Type B pancreatic cell (in vitro differentiated cells): ENCODE data around the gene SMPDL3A. TPM values are rescaled to one million over a fixed set of nuclear protein-coding genes. Genes with fewer than 3 reads are reported as not detected.

Source experiments
- DNase-seq: peaks from one replicate; pipeline ENCODE4 v3.0.0; 2021; ENCODE audit warnings: mixed read lengths; ENCODE audit not compliant: unreplicated experiment; ENCODE audit errors: extremely low spot score
- H3K27ac Mint-ChIP-seq: 2 replicates; pipeline ENCODE4 v1.8.0; 2021; ENCODE audit warnings: mild to moderate bottlenecking, mixed read lengths
- H3K27me3 Mint-ChIP-seq: 2 replicates; pipeline ENCODE4 v1.8.0; 2021; ENCODE audit warnings: mixed read lengths
- H3K36me3 Mint-ChIP-seq: 2 replicates; pipeline ENCODE4 v1.8.0; 2021; ENCODE audit warnings: mixed read lengths
- H3K4me1 Mint-ChIP-seq: one replicate; pipeline ENCODE4 v1.8.0; 2021; ENCODE audit warnings: mixed read lengths; ENCODE audit not compliant: unreplicated experiment
- H3K4me3 Mint-ChIP-seq: 2 replicates; pipeline ENCODE4 v1.8.0; 2021; ENCODE audit warnings: mild to moderate bottlenecking, mixed read lengths
- H3K9me3 Mint-ChIP-seq: 2 replicates; pipeline ENCODE4 v1.8.0; 2021; ENCODE audit warnings: mixed read lengths
- CTCF ChIP-seq: fragments of 200-600 bp; sonication (generic); conservative IDR thresholded peaks from 2 replicates; pipeline ENCODE4 v1.5.0; 2021; ENCODE audit warnings: antibody characterized with exemption, mild to moderate bottlenecking
- total RNA-seq: library from RNA; stranded (reverse); gene quantifications from 2 replicates; pipeline ENCODE4 v1.2.1, GENCODE V29; 2021; ENCODE audit warnings: low replicate concordance

SMPDL3A gene
- total RNA-seq, 1 donor from 2014 or later, result 9.4 TPM

GRCh38 chr6:122760330-122760729 lies 28.7 kb upstream of the SMPDL3A start:
- no peaks in the 10 kb centered on the region for H3K36me3 Mint-ChIP-seq
- no peaks in the 10 kb centered on the region for H3K4me1 Mint-ChIP-seq
- H3K27me3 Mint-ChIP-seq, result no peaks in the 10 kb centered on the region
- H3K9me3 Mint-ChIP-seq, result peaks cover 5% of the 10 kb centered on the region
- TF ChIP-seq CTCF, result no peak
- H3K27ac Mint-ChIP-seq, result no peak overlapping the region
- no peak for DNase-seq
- H3K4me3 Mint-ChIP-seq, result no peak overlapping the region

GRCh38 chr6:122766256-122766655 lies 22.8 kb upstream of the SMPDL3A start:
- Mint-ChIP-seq H3K9me3 (no peaks in the 10 kb centered on the region), H3K4me3 (no peak overlapping the region), H3K27ac (no peak overlapping the region), H3K27me3 (no peaks in the 10 kb centered on the region), H3K36me3 (no peaks in the 10 kb centered on the region), H3K4me1 (no peaks in the 10 kb centered on the region)
- TF ChIP-seq CTCF, result no peak
- no peak for DNase-seq

GRCh38 chr6:122770835-122771601 lies 18.0 kb upstream of the SMPDL3A start:
- TF ChIP-seq CTCF, result no peak
- H3K27ac Mint-ChIP-seq, result no peak overlapping the region
- no peaks in the 10 kb centered on the region for H3K36me3 Mint-ChIP-seq
- H3K4me3 Mint-ChIP-seq, result no peak overlapping the region
- DNase-seq, result no peak
- H3K27me3 Mint-ChIP-seq, result no peaks in the 10 kb centered on the region
- H3K9me3 Mint-ChIP-seq, result peaks cover under 1% of the 10 kb centered on the region
- no peaks in the 10 kb centered on the region for H3K4me1 Mint-ChIP-seq

- H3K27ac Mint-ChIP-seq, result peak overlapping the region; percentile 36
- H3K4me3 Mint-ChIP-seq, result no peak overlapping the region
- H3K9me3 Mint-ChIP-seq, result peaks cover 4% of the 10 kb centered on the region
- no peaks in the 10 kb centered on the region for H3K4me1 Mint-ChIP-seq
- H3K36me3 Mint-ChIP-seq, result no peaks in the 10 kb centered on the region
- no peak for DNase-seq
- no peaks in the 10 kb centered on the region for H3K27me3 Mint-ChIP-seq
- TF ChIP-seq CTCF, result no peak
Observed at GRCh38 chr6:122772724-122773415, 16.2 kb upstream of the SMPDL3A start.

- Mint-ChIP-seq H3K27ac (no peak overlapping the region), H3K4me3 (no peak overlapping the region), H3K36me3 (no peaks in the 10 kb centered on the region), H3K27me3 (no peaks in the 10 kb centered on the region), H3K9me3 (peaks cover 4% of the 10 kb centered on the region), H3K4me1 (peaks cover 10% of the 10 kb centered on the region)
- DNase-seq, result no peak
- no peak for TF ChIP-seq CTCF
Observed at GRCh38 chr6:122775975-122776374, 13.1 kb upstream of the SMPDL3A start.
